IMR-90 (cell line): Measurements from ENCODE around the gene NRIP1.

Source experiments
- BHLHE40 ChIP-seq: fragments of 150-350 bp; IDR thresholded peaks from 2 replicates; pipeline ENCODE4 v1.6.1; 2016; ENCODE audit warnings: mild to moderate bottlenecking, low read depth, low read length
- CEBPB ChIP-seq: IDR thresholded peaks from 2 replicates; pipeline ENCODE4 v1.6.1; 2012; ENCODE audit warnings: low read depth, low read length, improper control_type of control experiment
- MAZ ChIP-seq: IDR thresholded peaks from 2 replicates; pipeline ENCODE4 v1.6.1; 2012; ENCODE audit warnings: low read depth, mild to moderate bottlenecking, low read length, improper control_type of control experiment, moderate library complexity, borderline replicate concordance
- POLR2A ChIP-seq: IDR thresholded peaks from 2 replicates; pipeline ENCODE4 v1.6.1; 2012; ENCODE audit warnings: mild to moderate bottlenecking, low read depth, low read length
- RAD21 ChIP-seq: IDR thresholded peaks from 2 replicates; pipeline ENCODE4 v1.6.1; 2012; ENCODE audit warnings: low read length, improper control_type of control experiment
- RFX5 ChIP-seq: IDR thresholded peaks from 2 replicates; pipeline ENCODE4 v1.8.0; 2012; ENCODE audit warnings: low read depth, mild to moderate bottlenecking, low read length, moderate library complexity
- TF ChIP-seq, protein P1 (sequence below): conservative IDR thresholded peaks from 2 replicates; pipeline ENCODE4 v1.5.1; 2012; ENCODE audit warnings: mild to moderate bottlenecking, low read depth, low read length, improper control_type of control experiment
- TF ChIP-seq, protein P2 (sequence below): fragments of 150-350 bp; IDR thresholded peaks from 2 replicates; pipeline ENCODE4 v1.6.1; 2016; ENCODE audit warnings: low read depth, mild to moderate bottlenecking, low read length, moderate library complexity, borderline replicate concordance

DNA sequence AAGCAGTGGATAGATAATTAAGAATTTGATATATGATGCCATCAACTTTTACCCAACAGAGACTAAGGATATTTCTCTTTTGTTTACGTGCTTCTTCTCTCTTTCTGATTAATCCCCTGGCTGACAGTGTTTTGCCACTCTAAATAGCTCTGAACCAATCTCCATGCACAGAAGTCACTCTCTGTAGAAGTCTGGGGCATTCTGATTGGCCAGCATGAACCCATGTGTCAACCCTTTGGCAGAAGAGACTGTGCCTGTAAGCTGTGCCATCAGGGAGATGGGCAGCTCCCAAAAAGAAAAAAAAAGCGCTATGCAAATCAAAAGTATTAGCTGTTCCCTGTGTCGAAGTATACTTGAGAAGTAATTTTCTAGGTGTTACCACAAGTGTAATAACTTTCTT, 34.1 kb upstream of the NRIP1 start:
- TF ChIP-seq, protein P1, sequence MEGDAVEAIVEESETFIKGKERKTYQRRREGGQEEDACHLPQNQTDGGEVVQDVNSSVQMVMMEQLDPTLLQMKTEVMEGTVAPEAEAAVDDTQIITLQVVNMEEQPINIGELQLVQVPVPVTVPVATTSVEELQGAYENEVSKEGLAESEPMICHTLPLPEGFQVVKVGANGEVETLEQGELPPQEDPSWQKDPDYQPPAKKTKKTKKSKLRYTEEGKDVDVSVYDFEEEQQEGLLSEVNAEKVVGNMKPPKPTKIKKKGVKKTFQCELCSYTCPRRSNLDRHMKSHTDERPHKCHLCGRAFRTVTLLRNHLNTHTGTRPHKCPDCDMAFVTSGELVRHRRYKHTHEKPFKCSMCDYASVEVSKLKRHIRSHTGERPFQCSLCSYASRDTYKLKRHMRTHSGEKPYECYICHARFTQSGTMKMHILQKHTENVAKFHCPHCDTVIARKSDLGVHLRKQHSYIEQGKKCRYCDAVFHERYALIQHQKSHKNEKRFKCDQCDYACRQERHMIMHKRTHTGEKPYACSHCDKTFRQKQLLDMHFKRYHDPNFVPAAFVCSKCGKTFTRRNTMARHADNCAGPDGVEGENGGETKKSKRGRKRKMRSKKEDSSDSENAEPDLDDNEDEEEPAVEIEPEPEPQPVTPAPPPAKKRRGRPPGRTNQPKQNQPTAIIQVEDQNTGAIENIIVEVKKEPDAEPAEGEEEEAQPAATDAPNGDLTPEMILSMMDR, result no peak
- TF ChIP-seq POLR2A, result no peak
- TF ChIP-seq RAD21, result no peak
- TF ChIP-seq MAZ, result no peak
- no peak for TF ChIP-seq CEBPB
- TF ChIP-seq, protein P2, sequence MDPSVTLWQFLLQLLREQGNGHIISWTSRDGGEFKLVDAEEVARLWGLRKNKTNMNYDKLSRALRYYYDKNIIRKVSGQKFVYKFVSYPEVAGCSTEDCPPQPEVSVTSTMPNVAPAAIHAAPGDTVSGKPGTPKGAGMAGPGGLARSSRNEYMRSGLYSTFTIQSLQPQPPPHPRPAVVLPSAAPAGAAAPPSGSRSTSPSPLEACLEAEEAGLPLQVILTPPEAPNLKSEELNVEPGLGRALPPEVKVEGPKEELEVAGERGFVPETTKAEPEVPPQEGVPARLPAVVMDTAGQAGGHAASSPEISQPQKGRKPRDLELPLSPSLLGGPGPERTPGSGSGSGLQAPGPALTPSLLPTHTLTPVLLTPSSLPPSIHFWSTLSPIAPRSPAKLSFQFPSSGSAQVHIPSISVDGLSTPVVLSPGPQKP, result no peak
- TF ChIP-seq RFX5, result no peak
- no peak for TF ChIP-seq BHLHE40
